GM23338 (cell line): ENCODE results near the gene RIC3.

Source experiments
- CREB1 ChIP-seq: fragments of 250-450 bp; sonication (Bioruptor Pico); IDR thresholded peaks from 2 replicates; pipeline ENCODE4 v1.5.0; 2020; ENCODE audit warnings: low read depth, mild to moderate bottlenecking, moderate library complexity
- CTCF ChIP-seq, 2 experiments: fragments of 200-600 bp in 1 of 2; sonication (generic) in 1 of 2; conservative IDR thresholded peaks; 2 replicates each; pipeline versions ENCODE4 v1.5.1 to v1.6.1; 2016 to 2017; ENCODE audit warnings: antibody characterized with exemption in 2 of 2, low read depth in 2 of 2, mild to moderate bottlenecking in 2 of 2, moderate library complexity in 1 of 2
- ETS1 ChIP-seq: IDR thresholded peaks from 2 replicates; pipeline ENCODE4 v1.6.1; 2016; ENCODE audit warnings: antibody characterized with exemption
- EZH2 ChIP-seq: fragments of 200-600 bp; sonication (generic); IDR thresholded peaks from one replicate; pipeline ENCODE4 v1.8.0; 2017; ENCODE audit warnings: antibody characterized with exemption, mild to moderate bottlenecking, low read depth; ENCODE audit not compliant: unreplicated experiment
- EZH2phosphoT487 ChIP-seq: fragments of 200-600 bp; sonication (generic); IDR thresholded peaks from one replicate; pipeline ENCODE4 v1.8.1; 2018; ENCODE audit warnings: antibody characterized with exemption; ENCODE audit not compliant: unreplicated experiment
- JUNB ChIP-seq: IDR thresholded peaks from one replicate; pipeline ENCODE4 v1.6.1; 2016; ENCODE audit warnings: antibody characterized with exemption; ENCODE audit not compliant: unreplicated experiment
- NANOG ChIP-seq: IDR thresholded peaks from 2 replicates; pipeline ENCODE4 v1.6.1; 2016; ENCODE audit warnings: antibody characterized with exemption, borderline replicate concordance
- POLR2AphosphoS5 ChIP-seq: IDR thresholded peaks from 2 replicates; pipeline ENCODE4 v1.6.1; 2016; ENCODE audit warnings: antibody characterized with exemption, low read depth
- REST ChIP-seq: IDR thresholded peaks from one replicate; pipeline ENCODE4 v1.6.1; 2018; ENCODE audit warnings: antibody characterized with exemption; ENCODE audit not compliant: unreplicated experiment
- STAT1 ChIP-seq: IDR thresholded peaks from one replicate; pipeline ENCODE4 v1.6.1; 2016; ENCODE audit warnings: antibody characterized with exemption; ENCODE audit not compliant: unreplicated experiment
- ZNF114 ChIP-seq: fragments of 250-450 bp; sonication (Bioruptor Pico); IDR thresholded peaks from 2 replicates; pipeline ENCODE4 v1.5.0; 2020; ENCODE audit warnings: mild to moderate bottlenecking, moderate library complexity
- ZNF331 ChIP-seq: fragments of 250-450 bp; sonication (Bioruptor Pico); IDR thresholded peaks from 2 replicates; pipeline ENCODE4 v1.5.0; 2020; ENCODE audit warnings: low read depth, mild to moderate bottlenecking, moderate library complexity
- ZNF462 ChIP-seq: fragments of 250-450 bp; sonication (Bioruptor Pico); IDR thresholded peaks from 2 replicates; pipeline ENCODE4 v1.5.0; 2020; ENCODE audit warnings: mild to moderate bottlenecking, moderate library complexity

DNA sequence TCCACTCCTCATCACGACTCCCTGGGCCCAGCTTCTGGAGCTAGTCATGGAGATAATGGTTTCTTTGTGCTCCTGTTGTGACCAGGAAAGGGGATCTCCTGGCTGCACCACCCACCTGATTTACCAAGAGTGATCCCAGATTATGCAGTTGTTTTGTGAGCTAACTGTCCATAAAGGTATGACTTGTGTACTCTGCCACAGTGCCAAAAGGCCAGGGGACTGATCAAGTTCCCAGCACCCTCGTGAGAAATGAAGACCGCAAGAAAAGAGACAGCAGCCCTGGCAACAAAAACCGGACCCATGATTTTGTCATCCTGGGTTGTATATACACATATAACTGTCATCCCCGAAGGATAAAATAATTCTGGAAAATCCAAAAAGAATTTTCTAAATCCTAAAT is 61.2 kb downstream of the RIC3 start:
- TF ChIP-seq CTCF (conservative IDR thresholded peaks at IDR 0.05; ENCODE audit: low read depth in 2 of 2) = no peak
- TF ChIP-seq JUNB = no peak
- TF ChIP-seq EZH2phosphoT487 = no peak
- TF ChIP-seq POLR2AphosphoS5 = no peak
- TF ChIP-seq CREB1 (CRISPR knock-in tag) = no peak
- no peak for TF ChIP-seq EZH2
- no peak for TF ChIP-seq ETS1
- TF ChIP-seq ZNF331 = no peak
- no peak for TF ChIP-seq NANOG
- no peak for TF ChIP-seq REST
- TF ChIP-seq STAT1 = no peak
- no peak for TF ChIP-seq ZNF114 (CRISPR knock-in tag)
- TF ChIP-seq ZNF462 (CRISPR knock-in tag) = no peak
